Suppressor macrophage treated with lipopolysaccharide for 1 hour (primary cell): ENCODE results near the gene HOXC6.
A peak's percentile ranks its signal among the peaks of the same experiment; 100 is the strongest.
"Not testable (repeated sequence)": the region's sequence is repeated elsewhere in the genome, so short reads cannot be mapped to it uniquely, and the experiment has no call there.

ENCODE experiments used
- DNase-seq, 3 donors: peaks; one replicate each; pipeline ENCODE4 v3.0.0-alpha.2; 2020 to 2022

The HOXC6 gene

GRCh38 chr12:54060174-54060974 is 32.1 kb downstream of the HOXC6 start:
- DNase-seq = no peak

DNA sequence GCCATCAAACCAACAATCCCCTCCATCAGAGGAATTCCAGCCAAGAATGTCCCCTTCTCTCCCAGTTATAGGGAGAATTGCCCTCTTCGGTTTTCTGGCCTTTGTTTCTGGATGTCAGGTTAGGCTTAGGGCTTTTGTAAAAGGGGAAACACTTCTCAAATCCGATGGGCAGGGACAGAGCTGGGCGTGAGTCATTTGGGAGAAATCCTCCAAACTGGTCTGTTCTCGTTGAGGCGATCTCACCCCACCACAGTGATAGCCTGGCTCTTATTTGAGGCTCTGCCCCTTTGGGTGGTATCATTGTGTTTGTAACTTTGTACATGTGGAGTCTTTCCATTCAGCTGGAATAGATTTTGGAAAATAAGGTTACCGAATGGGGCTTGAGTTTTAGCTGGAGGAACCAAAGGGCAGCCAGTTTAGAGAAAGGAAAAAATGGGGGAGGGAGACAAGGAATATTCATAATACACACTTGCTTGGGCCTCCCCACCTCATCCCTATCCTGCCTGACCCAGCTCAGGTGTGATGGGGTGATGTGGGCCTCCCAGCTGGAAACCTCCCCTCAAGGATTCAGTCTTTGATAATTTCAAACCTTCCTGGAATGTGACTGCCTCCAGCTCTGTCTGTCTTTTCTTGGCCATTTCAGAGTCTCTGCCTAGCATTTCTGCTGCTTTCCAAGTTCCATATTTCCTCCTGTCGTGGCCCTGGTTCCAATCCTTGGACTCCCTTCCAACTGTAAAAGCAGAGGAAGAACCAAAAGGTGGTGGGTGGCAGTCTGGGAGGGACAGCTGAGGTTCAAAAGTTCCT is 32.9 kb downstream of the HOXC6 start:
- peak in 1 of 3 donors; percentile 13 for DNase-seq

GRCh38 chr12:54065677-54066076 is 37.4 kb downstream of the HOXC6 start:
- DNase-seq = peak in 1 of 3 donors; percentile 9

DNA sequence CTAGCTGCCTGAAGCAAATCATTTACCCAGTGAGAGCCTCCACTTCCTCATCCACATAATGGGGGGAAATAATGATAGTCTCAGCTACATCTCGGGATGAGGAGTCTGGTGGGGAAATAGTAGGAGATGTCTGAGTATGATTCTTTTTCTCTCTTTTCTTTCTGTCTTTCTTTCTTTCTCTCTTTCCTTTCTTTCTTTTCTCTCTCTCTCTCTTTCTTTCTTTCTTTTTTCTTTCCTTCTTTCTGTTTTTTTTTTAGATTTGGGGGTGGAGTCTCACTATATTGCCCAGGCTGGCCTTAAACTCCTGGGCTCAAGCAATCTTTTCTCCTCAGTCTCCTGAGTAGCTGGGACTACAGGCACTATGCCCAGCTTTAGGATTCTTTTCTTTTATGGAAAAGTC is 38.2 kb downstream of the HOXC6 start:
- DNase-seq = no peak

- DNase-seq = peak in 1 of 3 donors; percentile 14
Measured at GRCh38 chr12:54068418-54069070, 40.3 kb downstream of the HOXC6 start.

GRCh38 chr12:54071942-54072341 is 43.7 kb downstream of the HOXC6 start:
- DNase-seq = no peak

DNA sequence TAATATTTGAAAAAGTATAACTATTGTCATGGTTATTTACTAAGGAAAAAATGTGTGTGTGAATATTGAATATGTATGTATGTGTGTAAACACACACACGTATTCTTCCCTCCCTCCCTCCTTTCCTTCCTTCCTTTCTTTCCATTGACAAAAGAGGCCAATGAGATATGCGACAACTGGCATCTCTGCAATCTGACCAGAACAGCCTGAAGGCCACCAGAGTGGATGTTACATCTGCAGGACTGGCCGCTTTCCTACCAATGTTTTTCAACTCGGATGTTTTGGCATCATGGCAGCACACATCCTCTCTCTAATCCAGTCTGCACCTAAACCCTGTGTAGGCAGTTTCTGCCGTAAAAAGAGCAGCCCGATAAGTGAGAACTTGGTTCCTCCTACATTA is 46.1 kb downstream of the HOXC6 start:
- DNase-seq = peak in 1 of 3 donors; percentile 14

- no peak for DNase-seq
Measured at GRCh38 chr12:54075409-54075808, 47.2 kb downstream of the HOXC6 start.

- no peak for DNase-seq
Measured at GRCh38 chr12:54075974-54076373, 47.7 kb downstream of the HOXC6 start.

DNA sequence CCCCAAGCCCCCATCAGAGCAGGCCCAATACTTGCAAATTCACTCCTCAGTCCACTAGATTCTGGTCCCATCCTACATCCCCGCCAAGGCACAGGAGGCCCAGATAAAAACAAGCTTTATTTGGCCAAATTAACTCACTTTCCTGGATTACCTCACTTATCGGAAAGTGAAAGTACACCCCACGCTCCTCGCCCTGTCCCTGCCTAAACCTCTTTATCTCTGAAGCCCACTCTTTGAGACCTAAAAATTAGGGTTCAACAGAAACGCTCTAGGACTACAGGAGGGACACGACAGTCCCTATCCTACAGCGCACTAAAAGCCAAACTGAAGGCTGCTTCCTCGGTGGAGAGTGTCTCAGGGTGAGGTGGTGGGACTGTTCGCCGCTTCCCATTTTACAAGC is 49.6 kb downstream of the HOXC6 start:
- DNase-seq = not testable (repeated sequence)

GRCh38 chr12:54079115-54079514 is 50.9 kb downstream of the HOXC6 start:
- DNase-seq = not testable (repeated sequence)
